ENCODE data around the gene PHC3. TPM values are rescaled to one million over a fixed set of nuclear protein-coding genes. Genes with fewer than 3 reads are reported as not detected.

PHC3 gene
- total and polyA plus RNA-seq, 2 of the 13 experiments (the other 11 are each of a cell fraction or from before 2014, with no cell fraction given), result 24.1 to 49.0 TPM

GRCh38 chr3:170062068-170062467 is 119.5 kb downstream of the PHC3 start:
- POLR2A ChIA-PET, result no interaction called here
- no peaks in the 10 kb centered on the region for H3K4me1 ChIP-seq (ENCODE audit: insufficient read depth, low read length)
- H4K20me1 ChIP-seq (ENCODE audit: insufficient read depth, low read length), result no peaks in the 10 kb centered on the region
- H3K36me3 ChIP-seq (replicated peaks in 1 of 2; ENCODE audit: control insufficient read depth in 1 of 2, insufficient read depth in 2 of 2, low read length in 2 of 2), result peaks cover 0 to 7% of the 10 kb centered on the region in 2 experiments; a peak in 3 of 5 replicates
- H3K4me2 ChIP-seq (ENCODE audit: low read depth, low read length), result no peak overlapping the region
- H3K27ac ChIP-seq (ENCODE audit: extremely low read length, insufficient read depth, low read length), result no peak overlapping the region
- no peak overlapping the region for H3K4me3 ChIP-seq (replicated peaks in 1 of 3; ENCODE audit: insufficient read depth in 1 of 3, low read depth in 2 of 3, low read length in 3 of 3)
- CTCF ChIA-PET (ENCODE audit: low intra/inter-chr PET ratio, low total read pairs), result interaction anchor here (0.6 kb wide), 1 partner anchor 16 kb away, joined by 3 read pairs; no protein-coding TSS in a partner anchor
- H2AFZ ChIP-seq (ENCODE audit: low read length), result no peak overlapping the region
- no peaks in the 10 kb centered on the region for H3K79me2 ChIP-seq (ENCODE audit: insufficient read depth, low read length)
- no peaks in the 10 kb centered on the region for H3K27me3 ChIP-seq (ENCODE audit: control insufficient read depth in 1 of 2, insufficient read depth in 2 of 2, low read length in 2 of 2)
- in situ Hi-C loops (cut with HindIII; ENCODE audit: extremely low pct_ligation_motif_present, low pct_unique_long_range_greater_than_20kb) (no loop called here), intact Hi-C loops (cut with micrococcal nuclease; ENCODE audit: unreplicated experiment) (no loop called here)
- WGBS (ENCODE audit: low lambda C conversion rate), result 97% methylated on average over 20 of the region's 20 CpGs
- no peak for FAIRE-seq
- no peak overlapping the region for H3K9ac ChIP-seq (ENCODE audit: insufficient read depth, low read depth, low read length)
- no TSS peak for BruUV-seq (replicated peaks)
- no peak for ATAC-seq
- H3K9me3 ChIP-seq (ENCODE audit: low read length), result no peaks in the 10 kb centered on the region
- DNase-seq (ENCODE audit: low spot score), result no peak
- TF ChIP-seq EZH2 (conservative IDR thresholded peaks at IDR 0.05; ENCODE audit: low read depth, low read length), result no peak
- TF ChIP-seq ZNF234 (CRISPR knock-in tag; conservative IDR thresholded peaks at IDR 0.05), result no peak
- TF ChIP-seq, protein P1, sequence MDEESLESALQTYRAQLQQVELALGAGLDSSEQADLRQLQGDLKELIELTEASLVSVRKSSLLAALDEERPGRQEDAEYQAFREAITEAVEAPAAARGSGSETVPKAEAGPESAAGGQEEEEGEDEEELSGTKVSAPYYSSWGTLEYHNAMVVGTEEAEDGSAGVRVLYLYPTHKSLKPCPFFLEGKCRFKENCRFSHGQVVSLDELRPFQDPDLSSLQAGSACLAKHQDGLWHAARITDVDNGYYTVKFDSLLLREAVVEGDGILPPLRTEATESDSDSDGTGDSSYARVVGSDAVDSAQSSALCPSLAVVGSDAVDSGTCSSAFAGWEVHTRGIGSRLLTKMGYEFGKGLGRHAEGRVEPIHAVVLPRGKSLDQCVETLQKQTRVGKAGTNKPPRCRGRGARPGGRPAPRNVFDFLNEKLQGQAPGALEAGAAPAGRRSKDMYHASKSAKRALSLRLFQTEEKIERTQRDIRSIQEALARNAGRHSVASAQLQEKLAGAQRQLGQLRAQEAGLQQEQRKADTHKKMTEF (CRISPR knock-in tag; IDR thresholded peaks at IDR 0.05), result no peak
- TF ChIP-seq ZNF883 (CRISPR knock-in tag; IDR thresholded peaks at IDR 0.05; ENCODE audit: not compliant biosample characterization), result no peak
- no peak for TF ChIP-seq MBD4 (IDR thresholded peaks at IDR 0.05; ENCODE audit: borderline replicate concordance, low read length)
- TF ChIP-seq TBX3 (IDR thresholded peaks at IDR 0.05; ENCODE audit: borderline replicate concordance), result no peak
- no peak for TF ChIP-seq MEIS1 (CRISPR knock-in tag; IDR thresholded peaks at IDR 0.05; ENCODE audit: borderline replicate concordance)
- TF ChIP-seq, protein P2, sequence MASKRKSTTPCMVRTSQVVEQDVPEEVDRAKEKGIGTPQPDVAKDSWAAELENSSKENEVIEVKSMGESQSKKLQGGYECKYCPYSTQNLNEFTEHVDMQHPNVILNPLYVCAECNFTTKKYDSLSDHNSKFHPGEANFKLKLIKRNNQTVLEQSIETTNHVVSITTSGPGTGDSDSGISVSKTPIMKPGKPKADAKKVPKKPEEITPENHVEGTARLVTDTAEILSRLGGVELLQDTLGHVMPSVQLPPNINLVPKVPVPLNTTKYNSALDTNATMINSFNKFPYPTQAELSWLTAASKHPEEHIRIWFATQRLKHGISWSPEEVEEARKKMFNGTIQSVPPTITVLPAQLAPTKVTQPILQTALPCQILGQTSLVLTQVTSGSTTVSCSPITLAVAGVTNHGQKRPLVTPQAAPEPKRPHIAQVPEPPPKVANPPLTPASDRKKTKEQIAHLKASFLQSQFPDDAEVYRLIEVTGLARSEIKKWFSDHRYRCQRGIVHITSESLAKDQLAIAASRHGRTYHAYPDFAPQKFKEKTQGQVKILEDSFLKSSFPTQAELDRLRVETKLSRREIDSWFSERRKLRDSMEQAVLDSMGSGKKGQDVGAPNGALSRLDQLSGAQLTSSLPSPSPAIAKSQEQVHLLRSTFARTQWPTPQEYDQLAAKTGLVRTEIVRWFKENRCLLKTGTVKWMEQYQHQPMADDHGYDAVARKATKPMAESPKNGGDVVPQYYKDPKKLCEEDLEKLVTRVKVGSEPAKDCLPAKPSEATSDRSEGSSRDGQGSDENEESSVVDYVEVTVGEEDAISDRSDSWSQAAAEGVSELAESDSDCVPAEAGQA (IDR thresholded peaks at IDR 0.05; ENCODE audit: low read depth), result no peak
- TF ChIP-seq, protein P2 (CRISPR knock-in tag; IDR thresholded peaks at IDR 0.05; ENCODE audit: borderline replicate concordance), result no peak
- no peak for TF ChIP-seq ZNF709 (CRISPR knock-in tag; IDR thresholded peaks at IDR 0.05)
- no peak for TF ChIP-seq KLF11 (CRISPR knock-in tag; IDR thresholded peaks at IDR 0.05)
- no peak for TF ChIP-seq GABPA (IDR thresholded peaks at IDR 0.05; ENCODE audit: low read depth, low read length)
- TF ChIP-seq GABPA (CRISPR knock-in tag; IDR thresholded peaks at IDR 0.05; ENCODE audit: low read depth), result no peak
- TF ChIP-seq SIX1 (CRISPR knock-in tag; IDR thresholded peaks at IDR 0.05; ENCODE audit: borderline replicate concordance), result no peak
- TF ChIP-seq NFIC (IDR thresholded peaks at IDR 0.05; ENCODE audit: low read length), result no peak
